Measurements from ENCODE around the gene ANKS1B. TPM values are rescaled to one million over a fixed set of nuclear protein-coding genes. Genes with fewer than 3 reads are reported as not detected.

The ANKS1B gene
- total RNA-seq, 2 experiments from 2014 or later, result 0.21 to 0.36 TPM

DNA sequence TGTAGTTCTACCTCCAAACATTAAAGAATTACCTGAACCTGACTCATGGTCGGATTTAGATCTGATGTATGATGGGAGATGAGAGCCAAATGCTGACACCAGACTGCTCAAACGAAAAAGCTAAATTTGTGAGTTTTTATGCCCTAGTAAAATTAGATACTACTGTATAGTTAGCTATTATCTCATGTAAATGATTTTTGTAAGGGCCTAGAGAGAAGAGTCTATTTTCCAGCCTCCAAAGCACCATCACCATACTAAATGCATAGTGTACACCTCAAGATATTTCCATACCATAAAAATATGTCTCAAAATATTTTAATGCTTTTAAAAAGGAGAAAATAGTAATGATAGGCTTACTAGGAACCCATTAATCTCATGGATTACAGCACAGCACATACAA is 18.3 kb downstream of the ANKS1B start:
- POLR2A ChIA-PET, result no interaction called here

DNA sequence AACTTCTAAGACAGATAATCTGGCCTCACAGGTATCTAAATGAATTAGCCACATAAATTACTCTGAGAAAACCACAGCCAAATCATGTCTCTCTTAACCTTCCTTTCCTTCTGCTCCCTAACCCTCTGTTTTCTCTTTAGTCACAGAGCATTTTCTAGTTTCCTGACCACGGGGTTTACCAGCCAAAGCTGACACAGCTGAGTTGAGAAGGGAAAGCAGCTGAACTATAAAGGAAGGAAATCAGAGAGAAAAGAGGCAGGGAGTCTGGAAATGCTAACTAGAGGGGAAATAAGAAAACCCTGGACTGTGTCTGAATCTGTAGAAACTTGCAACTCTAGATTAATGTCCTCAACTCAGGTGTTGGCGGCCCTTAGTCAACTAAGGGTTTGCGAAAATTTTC is 24.4 kb downstream of the ANKS1B start:
- POLR2A ChIA-PET, result no interaction called here
- CTCF ChIA-PET, result no interaction called here

More for the DNA sequence above, 18.3 kb downstream of the ANKS1B start:
- CTCF ChIA-PET, result no interaction called here

DNA sequence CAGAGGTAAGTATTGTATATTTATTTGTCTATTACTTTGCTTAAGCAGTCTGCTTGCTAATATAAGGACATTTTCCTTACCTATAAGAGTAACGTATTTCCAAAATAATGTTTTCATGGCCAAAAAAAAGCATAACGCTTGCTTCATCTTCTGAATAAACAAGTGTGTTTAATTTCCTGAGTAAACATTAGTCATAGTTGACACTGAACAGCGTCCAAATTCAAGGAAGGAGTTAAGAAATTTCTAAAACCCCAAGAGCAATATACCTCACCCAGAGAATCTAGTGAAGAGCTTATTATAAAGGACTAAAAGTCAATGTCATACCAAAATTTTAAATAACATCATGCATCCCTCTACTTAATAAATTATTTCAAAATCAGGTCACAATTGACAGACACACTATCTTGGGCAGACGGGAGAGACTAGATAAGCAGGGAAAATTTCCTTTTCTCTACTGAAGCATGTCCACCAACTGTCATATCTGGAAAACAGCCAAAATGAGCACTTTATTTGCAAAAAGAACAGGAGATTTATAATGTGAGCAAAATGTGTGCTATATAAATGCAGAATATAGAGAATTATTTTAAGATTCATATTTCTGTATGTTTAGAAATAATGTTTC is 25.1 kb downstream of the ANKS1B start:
- ChIA-PET POLR2A (no interaction called here), CTCF (interaction anchor here (0.7 kb wide), 1 partner anchor 1285 kb away, joined by 4 read pairs; no protein-coding TSS in a partner anchor)

DNA sequence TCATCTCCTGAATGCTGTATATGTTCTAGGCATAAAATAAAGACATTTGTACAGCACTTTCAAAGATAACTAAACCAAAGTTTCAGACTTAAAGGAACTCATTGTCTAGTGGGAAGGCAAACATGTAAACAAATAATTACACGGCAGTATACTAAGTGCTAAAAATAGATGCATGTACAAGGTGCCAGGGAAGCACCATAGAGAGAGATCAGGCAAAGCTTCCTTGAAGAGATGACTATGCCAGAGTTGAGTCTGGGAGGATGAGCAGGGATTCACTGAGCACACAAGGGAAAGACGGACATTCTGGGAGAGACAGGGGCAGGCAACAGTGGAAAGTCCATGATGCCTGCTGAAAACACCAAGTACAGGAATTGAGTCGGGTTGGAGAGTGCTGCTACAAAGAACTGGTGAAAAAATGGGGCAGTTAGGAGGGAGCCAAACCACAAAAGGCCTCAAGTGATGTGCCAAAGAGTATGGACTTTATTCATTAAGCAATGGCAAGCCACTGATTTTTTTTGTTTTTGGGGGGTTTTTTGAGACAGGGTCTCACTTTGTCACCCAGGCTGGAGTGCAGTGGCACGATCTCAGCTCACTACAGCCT is 26.8 kb downstream of the ANKS1B start:
- POLR2A ChIA-PET, result no interaction called here
- CTCF ChIA-PET, result no interaction called here

DNA sequence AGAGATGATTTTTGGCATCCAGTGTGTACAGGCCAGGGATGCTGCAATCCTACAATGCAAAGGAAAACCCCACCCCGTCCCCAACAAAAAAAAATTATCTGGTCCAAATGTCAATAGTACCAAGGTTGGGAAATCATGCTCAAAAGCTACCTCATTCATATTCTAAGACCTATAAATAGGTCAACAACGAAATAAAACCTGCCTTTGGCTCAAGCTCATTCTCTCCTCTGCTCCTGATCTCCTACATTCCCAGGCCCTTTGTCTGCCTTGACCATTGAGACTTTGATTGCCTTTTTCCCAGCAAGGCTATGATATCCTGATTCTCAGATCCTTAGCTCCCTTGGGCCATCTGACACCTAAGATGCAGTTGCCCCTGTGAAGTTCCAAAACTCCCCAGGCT is 30.0 kb downstream of the ANKS1B start:
- ChIA-PET CTCF (no interaction called here), POLR2A (no interaction called here)

DNA sequence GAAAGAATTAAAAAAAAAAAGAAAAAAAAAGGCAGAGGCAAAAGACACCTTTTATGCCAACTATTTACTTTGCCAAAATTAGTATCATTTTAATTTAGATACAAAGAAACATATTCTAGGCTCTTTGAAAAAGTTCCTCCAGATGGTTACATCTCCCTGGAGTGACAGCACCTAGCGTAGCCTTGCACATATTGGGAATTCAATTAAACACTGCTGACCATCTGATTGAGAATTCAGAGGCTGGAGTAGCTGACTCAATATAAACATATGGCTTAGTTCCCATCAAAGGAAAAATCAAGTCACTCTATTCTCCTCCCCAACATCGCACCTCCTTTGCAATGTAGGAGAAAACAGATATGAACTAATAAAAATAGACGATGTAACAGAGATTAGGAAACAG is 36.4 kb downstream of the ANKS1B start:
- CTCF ChIA-PET, result no interaction called here
- POLR2A ChIA-PET, result no interaction called here

DNA sequence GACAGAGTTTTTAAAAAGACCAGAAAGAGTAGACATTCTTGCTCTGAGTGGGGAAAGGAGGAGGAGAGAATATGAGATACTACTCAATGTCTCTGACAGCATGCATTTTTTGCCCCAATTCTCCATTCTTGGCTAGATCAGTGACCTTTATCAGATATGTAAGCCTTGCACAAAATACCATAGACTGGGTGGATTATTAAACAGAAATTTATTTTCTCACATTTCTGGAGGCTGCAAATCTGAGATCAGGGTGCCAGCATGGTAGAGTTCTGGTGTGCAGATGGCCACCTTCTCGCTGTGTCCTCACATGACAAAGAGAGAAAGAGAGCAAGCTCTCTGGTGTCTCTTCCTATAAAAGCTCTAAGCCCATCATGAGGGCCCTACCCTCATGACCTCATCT is 38.6 kb downstream of the ANKS1B start:
- ChIA-PET POLR2A (no interaction called here), CTCF (no interaction called here)

DNA sequence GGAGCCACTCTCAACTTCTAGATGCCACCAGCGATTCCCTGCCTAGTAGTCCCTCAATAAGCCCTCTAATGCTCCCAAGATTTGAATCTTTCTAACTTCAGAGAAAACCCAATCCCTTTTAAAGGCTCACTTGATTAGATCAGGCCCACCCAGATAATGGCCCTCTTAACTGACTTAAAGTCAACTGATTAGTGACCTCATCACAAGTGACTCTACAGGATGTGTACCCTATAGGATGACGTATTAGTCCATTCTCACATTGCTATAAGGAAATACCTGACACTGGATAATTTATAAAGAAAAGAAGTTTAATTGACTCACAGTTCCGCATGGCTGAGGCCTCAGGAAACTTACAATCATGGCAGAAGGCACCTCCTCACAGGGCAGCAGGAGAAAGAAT is 49.1 kb downstream of the ANKS1B start:
- CTCF ChIA-PET, result no interaction called here

DNA sequence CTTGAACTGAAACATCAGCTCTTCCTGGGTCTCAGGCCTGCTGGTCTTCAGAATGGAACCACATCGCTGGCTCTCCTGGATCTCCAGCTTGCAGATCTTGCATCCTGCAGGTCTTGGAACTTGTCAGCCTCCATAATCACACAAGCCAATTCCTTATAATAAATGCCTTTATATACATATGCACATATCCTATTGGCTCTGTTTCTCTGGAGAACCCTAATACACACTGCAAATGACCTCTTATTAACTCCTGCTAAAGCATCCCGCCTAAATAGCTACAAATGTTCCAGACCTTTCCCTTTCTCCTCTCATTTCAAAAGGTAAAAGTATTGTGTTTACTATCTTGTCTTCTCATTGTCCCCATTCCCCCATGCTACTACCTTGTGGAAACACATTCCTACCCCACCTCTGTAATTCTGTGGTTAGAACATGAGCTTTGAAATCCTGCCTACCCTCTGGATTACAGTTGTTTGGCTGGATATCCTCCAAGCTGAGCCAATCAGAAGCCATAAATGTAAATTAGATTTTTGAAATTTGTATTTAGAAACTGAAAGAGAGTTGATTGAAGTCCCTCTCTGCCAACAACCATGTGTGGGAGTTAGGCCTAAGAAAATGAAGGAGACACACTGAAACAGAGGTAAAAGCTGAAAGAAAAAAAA is 58.1 kb downstream of the ANKS1B start:
- ChIA-PET CTCF (no interaction called here), POLR2A (no interaction called here)

More for the DNA sequence above, 49.1 kb downstream of the ANKS1B start:
- POLR2A ChIA-PET, result no interaction called here

DNA sequence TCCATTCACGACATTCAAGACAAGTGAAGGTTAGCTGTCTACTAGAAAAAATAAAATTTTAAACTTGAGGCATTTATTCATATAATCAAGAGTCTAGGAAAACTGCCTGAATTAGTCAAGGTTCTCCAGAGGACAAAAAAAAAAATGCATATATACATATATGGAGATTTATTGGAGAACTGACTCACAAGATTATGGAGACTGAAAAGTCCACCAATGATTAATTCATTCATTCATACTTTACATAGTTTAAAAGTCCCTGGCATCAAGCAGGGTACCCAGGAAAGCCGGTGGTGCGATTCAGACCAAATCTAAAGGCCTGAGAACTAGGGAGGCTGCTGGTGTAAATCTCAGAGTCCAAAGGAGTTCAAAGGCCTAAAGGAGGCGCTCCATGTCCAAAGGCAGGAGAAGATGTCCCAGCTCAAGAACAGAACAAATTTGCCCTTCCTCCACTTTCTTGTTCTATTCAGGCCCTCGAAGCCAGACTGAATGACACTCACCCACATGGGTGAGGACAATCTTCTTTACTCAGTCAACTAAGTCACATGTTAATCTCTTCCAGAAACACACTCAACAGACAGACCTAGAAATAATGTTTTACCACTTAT is 64.3 kb downstream of the ANKS1B start:
- ChIA-PET CTCF (no interaction called here), POLR2A (no interaction called here)

DNA sequence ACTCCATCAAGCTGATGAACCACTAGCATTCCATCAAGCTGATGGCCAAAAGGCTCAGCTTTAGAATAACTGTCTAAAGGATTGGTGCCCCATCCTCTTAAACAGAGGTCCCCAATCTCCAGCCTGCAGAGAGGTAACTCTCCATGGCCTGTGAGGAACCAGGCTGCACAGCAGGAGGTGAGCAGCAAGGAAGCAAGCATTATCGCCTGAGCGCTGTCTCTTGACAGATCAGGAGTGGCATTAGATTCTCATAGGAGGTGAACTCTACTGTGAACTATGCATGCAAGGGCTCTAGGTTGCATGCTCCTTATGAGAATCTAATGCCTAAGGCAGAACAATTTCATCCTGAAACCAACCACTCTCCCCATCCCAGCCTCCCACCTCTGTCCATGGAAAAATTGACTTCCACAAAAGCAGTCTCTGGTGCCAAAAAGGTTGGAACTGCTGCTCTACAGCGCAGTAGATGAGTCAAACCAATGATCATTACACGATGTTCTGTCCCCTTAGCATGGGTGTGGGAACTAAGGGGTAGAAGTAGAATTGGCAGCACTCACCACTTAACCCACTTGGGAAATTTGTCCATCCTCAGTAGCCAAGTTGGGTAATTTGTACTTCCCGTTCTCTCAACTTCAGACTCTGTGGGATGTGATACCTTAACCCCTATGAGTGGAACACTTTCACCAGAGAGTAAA is 66.9 kb downstream of the ANKS1B start:
- ChIA-PET CTCF (no interaction called here), POLR2A (no interaction called here)

DNA sequence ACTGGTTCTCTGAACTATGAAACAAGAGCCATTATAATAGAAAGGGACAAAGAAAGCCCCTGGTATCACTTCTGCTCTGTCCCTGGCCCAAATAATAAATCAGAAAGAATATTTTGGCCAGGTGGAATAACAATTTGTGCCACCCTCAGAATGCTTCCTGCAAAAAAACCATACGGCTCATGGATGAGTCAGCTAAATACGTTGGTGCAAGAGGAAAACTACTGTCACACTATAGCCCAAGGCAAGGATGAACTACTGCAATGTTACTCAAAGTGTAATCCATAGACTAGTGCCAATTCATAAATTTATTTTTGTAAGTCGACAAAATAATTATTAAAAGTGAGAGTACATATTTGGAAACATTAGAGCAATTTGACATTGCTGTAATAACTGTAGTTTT is 68.2 kb downstream of the ANKS1B start:
- POLR2A ChIA-PET, result no interaction called here

DNA sequence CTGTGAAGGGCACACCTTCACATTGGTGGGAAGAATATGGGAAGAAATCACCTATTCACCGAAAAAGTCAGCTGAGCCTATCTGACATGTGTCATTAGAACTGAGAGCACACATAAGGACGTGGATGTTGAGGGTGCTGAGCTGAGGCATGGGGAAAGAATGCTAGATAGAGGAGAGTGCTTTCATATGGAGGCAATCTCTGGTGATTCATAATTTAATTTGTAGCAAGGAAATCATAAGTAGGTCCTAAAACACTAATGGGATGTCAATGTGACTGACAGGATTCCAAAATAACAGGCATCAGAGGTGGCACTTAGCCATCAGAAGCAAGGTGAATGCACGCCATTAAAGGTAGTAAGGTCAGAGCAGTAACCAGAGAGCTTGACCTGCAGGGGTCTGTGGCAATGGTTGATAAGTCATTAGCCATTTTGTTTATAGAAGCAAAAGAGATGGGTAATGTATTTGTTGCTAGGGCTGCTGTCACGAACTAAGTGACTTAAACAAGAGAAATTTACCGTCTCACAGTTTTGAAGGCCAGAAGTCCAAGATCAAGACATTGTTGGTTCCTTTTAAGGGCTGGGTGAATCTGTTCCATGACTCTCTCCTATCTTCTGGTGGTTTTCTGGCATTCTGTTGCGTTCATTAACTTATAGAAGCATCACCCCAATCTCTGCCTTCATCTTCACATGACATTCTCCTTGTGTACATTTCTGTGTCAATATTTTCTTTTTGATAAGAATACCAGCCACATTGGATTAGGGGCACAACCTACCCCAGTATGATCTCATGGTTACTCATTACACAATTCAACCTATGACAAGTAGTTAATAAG is 69.3 kb downstream of the ANKS1B start:
- ChIA-PET CTCF (no interaction called here), POLR2A (no interaction called here)

More for the DNA sequence above, 68.2 kb downstream of the ANKS1B start:
- CTCF ChIA-PET, result no interaction called here

DNA sequence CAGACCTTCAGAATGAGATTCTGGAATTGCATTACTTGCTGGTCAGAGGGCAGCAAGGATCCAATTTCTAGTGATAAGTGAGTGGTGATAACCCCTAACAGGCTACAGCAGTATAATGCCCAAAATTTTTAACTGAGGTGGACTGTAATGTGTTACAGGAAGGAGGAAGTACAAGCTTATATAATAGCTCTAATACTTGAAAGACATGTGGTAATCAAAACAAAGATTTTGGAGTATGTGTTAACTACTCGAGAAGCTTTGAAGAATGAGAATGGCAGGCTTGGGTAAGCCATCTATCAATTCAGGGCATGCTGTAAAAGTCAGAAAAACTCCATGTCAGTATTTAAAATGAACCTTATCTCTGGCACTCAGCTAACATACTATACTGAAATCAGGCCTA is 70.5 kb downstream of the ANKS1B start:
- ChIA-PET CTCF (interaction anchor here (0.6 kb wide), 1 partner anchor 1457 kb away, joined by 4 read pairs; no protein-coding TSS in a partner anchor), POLR2A (no interaction called here)

DNA sequence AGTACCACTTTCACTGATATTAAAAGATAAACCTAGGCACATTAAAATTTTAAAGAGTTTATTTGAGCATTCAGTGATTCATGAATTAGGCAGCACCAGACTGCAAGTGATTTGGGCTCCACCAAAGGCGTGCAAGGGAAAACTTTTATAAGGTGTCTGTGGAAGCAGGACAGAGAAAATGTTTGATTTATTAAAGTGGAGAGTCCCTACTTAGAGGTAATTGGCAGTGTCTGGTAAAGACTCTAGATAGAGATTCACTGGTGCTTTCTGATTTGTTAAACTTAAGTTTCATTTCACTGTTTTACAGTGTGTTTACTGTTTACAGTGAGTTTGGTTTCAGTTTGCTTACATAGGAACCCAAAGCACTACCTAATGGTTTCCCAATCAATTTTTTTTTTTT is 72.8 kb downstream of the ANKS1B start:
- POLR2A ChIA-PET, result no interaction called here
- CTCF ChIA-PET, result no interaction called here

DNA sequence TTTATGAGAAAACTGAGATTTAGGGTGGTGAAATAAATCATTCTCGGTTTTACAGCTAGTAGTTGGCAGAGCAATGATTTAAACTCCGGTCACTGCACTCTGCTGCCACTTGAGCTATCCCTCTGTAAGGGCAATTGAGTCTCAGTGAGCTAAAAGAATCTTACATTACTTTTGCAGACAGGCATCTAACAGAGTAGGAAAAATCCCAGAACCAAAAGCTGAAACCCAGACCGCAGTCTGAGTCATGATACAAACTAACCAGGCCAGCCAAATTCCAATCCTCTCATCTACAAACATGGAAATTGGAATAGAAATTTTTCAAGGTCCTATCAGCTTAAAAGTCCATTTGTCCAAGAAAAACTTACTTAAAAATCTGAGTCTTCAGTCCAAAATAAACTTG is 73.7 kb downstream of the ANKS1B start:
- CTCF ChIA-PET, result no interaction called here
- POLR2A ChIA-PET, result no interaction called here

DNA sequence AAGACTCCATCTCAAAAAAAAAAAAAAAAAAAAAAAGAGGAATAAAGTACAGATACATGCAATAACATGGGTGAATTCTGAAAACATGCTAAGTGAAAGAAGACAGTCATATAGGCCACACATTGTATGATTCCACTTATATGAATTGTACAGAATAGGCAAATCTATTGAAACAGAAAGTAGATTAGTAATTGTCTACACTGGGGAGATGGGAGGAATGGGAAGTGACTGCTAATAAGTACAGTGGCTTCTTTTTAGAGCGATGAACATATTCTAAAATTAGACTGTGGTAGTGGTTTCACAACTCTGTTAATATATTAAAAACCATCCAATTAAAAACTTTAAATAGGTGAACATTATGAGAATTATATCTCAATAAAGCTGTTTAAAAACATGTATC is 74.4 kb downstream of the ANKS1B start:
- POLR2A ChIA-PET, result no interaction called here
- CTCF ChIA-PET, result no interaction called here

DNA sequence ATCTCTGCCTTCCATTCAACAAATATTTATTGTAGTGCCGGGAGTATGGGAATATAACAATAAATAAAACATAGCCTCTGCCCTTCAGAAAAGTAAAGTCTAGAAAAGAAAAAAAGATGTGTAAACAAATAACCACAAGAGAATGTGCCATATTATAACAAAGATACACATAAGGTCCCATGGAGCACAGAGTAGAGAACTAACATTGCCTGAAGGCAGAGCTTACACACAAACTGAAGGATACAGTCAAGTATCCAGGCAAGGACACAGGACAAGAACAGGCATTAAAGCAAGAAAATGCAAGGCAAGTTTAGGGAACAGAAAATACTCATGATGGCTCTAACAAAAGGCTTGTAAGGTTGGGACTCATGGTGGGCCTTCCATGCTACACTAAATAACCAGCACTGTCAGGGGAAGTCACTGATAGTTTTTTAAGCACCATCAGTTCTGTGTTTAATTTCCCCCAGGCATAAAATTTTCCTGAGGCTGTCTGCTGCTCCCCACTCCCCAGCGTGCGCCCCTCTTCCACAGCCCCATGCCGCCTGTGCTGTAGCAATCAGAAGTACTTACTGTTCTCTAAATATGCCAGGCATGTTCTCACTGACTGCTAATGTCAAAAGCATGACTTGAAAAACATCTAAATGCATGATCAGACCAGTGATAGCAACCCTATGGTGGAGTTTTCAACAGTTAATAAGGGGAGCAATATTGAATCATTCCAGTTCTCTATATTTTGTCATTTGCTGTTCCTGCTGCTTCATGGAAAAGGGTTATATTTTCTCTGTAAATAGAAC is 77.8 kb downstream of the ANKS1B start:
- CTCF ChIA-PET, result no interaction called here

DNA sequence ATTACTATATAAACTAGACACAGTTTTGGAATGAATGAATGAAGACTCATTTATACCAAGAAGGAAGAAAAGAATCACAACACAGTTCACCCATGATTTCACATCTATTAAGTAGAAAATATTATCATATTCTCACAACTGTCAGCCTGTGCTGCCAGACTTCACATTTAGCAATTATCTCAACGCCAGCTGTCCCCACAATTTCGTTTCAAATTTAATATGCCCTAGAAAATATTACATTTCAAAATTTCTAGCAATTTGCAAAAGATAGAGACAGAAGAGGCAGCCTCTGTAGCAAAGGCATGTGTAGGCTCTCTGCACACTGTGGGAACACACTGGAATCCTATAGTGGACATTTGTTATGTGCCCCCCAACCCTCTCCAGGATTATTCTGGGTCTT is 83.6 kb downstream of the ANKS1B start:
- ChIA-PET CTCF (no interaction called here), POLR2A (no interaction called here)

More for the DNA sequence above, 77.8 kb downstream of the ANKS1B start:
- POLR2A ChIA-PET, result no interaction called here
